Muscle of arm (tissue), 12 donors: ENCODE data around the gene CEP83. TPM values are rescaled to one million over a fixed set of nuclear protein-coding genes. Genes with fewer than 3 reads are reported as not detected.
"Not testable (repeated sequence)": the region's sequence is repeated elsewhere in the genome, so short reads cannot be mapped to it uniquely, and the experiment has no call there.

Experiments used
- DNase-seq: peaks from one replicate; pipeline ENCODE4 v3.0.0-alpha.2; 2013
- polyA plus RNA-seq, 12 donors: library from polyadenylated mRNA; unstranded; fragments of 120-200 nt; gene quantifications; one replicate each; pipeline ENCODE4 v1.2.1, GENCODE V29; 2013; ENCODE audit not compliant: insufficient read length in 12 of 12

Gene CEP83
- polyA plus RNA-seq, 12 donors = 10.0 to 44.9 (median 17.4) TPM; not detected in 1

GRCh38 chr12:94435511-94435927 is 24.1 kb downstream of the CEP83 start:
- no peak for DNase-seq

GRCh38 chr12:94434171-94434570 is 25.5 kb downstream of the CEP83 start:
- peak; percentile 13 for DNase-seq

- DNase-seq = no peak
Observed at GRCh38 chr12:94433744-94434143, 25.9 kb downstream of the CEP83 start.

- DNase-seq = no peak
Observed at GRCh38 chr12:94430304-94430703, 29.4 kb downstream of the CEP83 start.

GRCh38 chr12:94429633-94430032 is 30.0 kb downstream of the CEP83 start:
- DNase-seq = no peak

GRCh38 chr12:94429191-94429590 is 30.5 kb downstream of the CEP83 start:
- DNase-seq = no peak

- DNase-seq = peak; percentile 74
Observed at GRCh38 chr12:94427501-94428381, 31.9 kb downstream of the CEP83 start.

GRCh38 chr12:94426049-94426448 is 33.6 kb downstream of the CEP83 start:
- DNase-seq = no peak

GRCh38 chr12:94424830-94425229 is 34.8 kb downstream of the CEP83 start:
- DNase-seq = peak; percentile 24

- no peak for DNase-seq
Observed at GRCh38 chr12:94421868-94422740, 37.6 kb downstream of the CEP83 start.

GRCh38 chr12:94418517-94418916 is 41.1 kb downstream of the CEP83 start:
- DNase-seq = no peak

GRCh38 chr12:94416613-94417012 is 43.1 kb downstream of the CEP83 start:
- DNase-seq = no peak

- no peak for DNase-seq
Observed at GRCh38 chr12:94415066-94415465, 44.6 kb downstream of the CEP83 start.

GRCh38 chr12:94405413-94406116 is 54.1 kb downstream of the CEP83 start:
- DNase-seq = peak; percentile 16

- no peak for DNase-seq
Observed at GRCh38 chr12:94404854-94405253, 54.8 kb downstream of the CEP83 start.

- no peak for DNase-seq
Observed at GRCh38 chr12:94401326-94401725, 58.3 kb downstream of the CEP83 start.

GRCh38 chr12:94398685-94399084 is 61.0 kb downstream of the CEP83 start:
- DNase-seq = not testable (repeated sequence)

GRCh38 chr12:94397401-94397800 is 62.3 kb downstream of the CEP83 start:
- DNase-seq = no peak

- not testable (repeated sequence) for DNase-seq
Observed at GRCh38 chr12:94396014-94396413, 63.7 kb downstream of the CEP83 start.

GRCh38 chr12:94390130-94390485 is 69.6 kb downstream of the CEP83 start:
- no peak for DNase-seq

GRCh38 chr12:94389482-94390129 is 70.1 kb downstream of the CEP83 start:
- DNase-seq = not testable (repeated sequence)

- no peak for DNase-seq
Observed at GRCh38 chr12:94386422-94386821, 73.2 kb downstream of the CEP83 start.
